AG04449 (cell line): ENCODE data around the gene IPP.

Experiments used
- CTCF ChIA-PET: fragments of 350-600 bp; formaldehyde crosslinking; extraction: SDS; loops from one replicate; lab custom pipeline; 2021; ENCODE audit warnings: antibody characterized with exemption; lab: Yijun Ruan, JAX
- POLR2A ChIA-PET: fragments of 400-600, 350-600 bp; formaldehyde crosslinking; extraction: SDS; loops from one replicate; lab custom pipeline; 2020; ENCODE audit warnings: antibody characterized with exemption, inconsistent platforms; lab: Yijun Ruan, JAX
- DNase-seq: peaks from one replicate; pipeline ENCODE4 v3.0.0-alpha.2; 2010; ENCODE audit warnings: low read depth, low spot score
- H3K4me3 ChIP-seq: 2 replicates; pipeline ENCODE4 v1.5.1; 2011; ENCODE audit warnings: low read depth, mild to moderate bottlenecking, control low read depth, low read length
- TF ChIP-seq, protein P1 (sequence below): IDR thresholded peaks from one replicate; pipeline ENCODE4 v1.5.1; 2011; ENCODE audit warnings: mild to moderate bottlenecking, moderate library complexity, low read length, control low read depth, inconsistent platforms; ENCODE audit not compliant: insufficient read depth; ENCODE audit errors: missing control alignments

Gene IPP

DNA sequence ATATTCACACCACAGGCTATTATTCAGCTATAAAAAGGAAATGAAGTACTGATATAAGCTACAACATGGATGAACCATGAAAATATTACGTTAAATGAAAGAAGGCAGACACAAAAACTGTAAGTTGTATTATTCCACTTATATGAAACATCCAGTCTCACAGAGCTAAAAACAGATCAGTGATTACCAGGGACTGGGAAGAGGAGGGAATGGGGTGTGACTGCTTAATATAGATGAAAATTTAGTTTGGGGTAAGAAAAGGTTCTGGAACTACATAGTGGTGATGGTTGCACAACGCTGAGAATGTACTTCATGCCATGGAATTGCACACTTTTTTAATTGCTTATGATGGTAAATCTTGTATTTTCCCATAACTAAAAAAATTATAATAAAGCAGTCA lies 83.6 kb downstream of the IPP start:
- no peak for DNase-seq
- H3K4me3 ChIP-seq: no peak overlapping the region
- ChIA-PET CTCF (no interaction called here), POLR2A (no interaction called here)
- TF ChIP-seq, protein P1, sequence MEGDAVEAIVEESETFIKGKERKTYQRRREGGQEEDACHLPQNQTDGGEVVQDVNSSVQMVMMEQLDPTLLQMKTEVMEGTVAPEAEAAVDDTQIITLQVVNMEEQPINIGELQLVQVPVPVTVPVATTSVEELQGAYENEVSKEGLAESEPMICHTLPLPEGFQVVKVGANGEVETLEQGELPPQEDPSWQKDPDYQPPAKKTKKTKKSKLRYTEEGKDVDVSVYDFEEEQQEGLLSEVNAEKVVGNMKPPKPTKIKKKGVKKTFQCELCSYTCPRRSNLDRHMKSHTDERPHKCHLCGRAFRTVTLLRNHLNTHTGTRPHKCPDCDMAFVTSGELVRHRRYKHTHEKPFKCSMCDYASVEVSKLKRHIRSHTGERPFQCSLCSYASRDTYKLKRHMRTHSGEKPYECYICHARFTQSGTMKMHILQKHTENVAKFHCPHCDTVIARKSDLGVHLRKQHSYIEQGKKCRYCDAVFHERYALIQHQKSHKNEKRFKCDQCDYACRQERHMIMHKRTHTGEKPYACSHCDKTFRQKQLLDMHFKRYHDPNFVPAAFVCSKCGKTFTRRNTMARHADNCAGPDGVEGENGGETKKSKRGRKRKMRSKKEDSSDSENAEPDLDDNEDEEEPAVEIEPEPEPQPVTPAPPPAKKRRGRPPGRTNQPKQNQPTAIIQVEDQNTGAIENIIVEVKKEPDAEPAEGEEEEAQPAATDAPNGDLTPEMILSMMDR: no peak

DNA sequence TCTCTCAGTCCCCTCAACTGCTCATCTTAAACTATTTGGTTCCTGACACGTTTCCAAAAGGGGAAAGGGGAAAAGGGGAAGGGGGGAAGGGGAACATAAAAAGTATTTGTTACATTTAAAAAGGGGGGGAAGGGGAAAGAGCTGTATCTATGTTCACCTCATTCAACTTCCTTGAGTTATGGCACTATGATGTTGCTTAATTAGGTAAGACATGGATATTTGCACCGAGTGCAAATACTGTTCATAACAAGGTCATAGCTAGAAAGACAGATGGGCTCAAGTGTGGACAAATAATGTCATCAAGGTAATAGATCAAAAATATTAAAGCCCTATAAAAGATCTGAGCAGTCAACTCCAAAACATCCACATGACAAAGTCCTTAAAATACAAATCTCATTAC lies 90.1 kb downstream of the IPP start:
- TF ChIP-seq, protein P1: no peak
- CTCF ChIA-PET: no interaction called here
- POLR2A ChIA-PET: no interaction called here
- no peak for DNase-seq
- H3K4me3 ChIP-seq: no peak overlapping the region

DNA sequence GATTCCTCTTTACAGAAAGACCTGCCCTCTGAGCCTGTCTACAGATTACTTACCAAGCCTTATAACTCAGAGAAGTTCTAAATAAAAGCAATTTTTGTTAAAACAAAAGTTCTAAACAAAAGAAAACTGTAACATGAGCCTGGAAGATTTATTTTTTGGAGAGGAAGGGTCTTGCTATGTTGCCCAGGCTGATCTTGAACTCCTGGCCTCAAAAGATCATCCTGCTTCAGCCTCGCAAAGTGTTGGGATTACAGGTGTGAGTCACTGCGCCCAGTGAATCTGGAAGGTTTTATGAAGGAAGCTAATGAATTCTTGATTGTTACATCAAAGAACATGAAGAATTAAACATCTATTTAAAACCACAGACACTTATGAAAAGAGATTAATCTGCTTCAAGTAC lies 91.2 kb downstream of the IPP start:
- ChIA-PET POLR2A (no interaction called here), CTCF (interaction anchor here (0.6 kb wide), 1 partner anchor 784 kb away, joined by 4 read pairs; no protein-coding TSS in a partner anchor)
- TF ChIP-seq, protein P1: no peak
- no peak overlapping the region for H3K4me3 ChIP-seq
- no peak for DNase-seq

GRCh38 chr1:45658171-45658570 lies 92.3 kb downstream of the IPP start:
- TF ChIP-seq, protein P1: no peak
- CTCF ChIA-PET: no interaction called here
- no peak overlapping the region for H3K4me3 ChIP-seq
- DNase-seq: no peak
- POLR2A ChIA-PET: no interaction called here

GRCh38 chr1:45656573-45657226 lies 93.8 kb downstream of the IPP start:
- no peak overlapping the region for H3K4me3 ChIP-seq
- ChIA-PET POLR2A (no interaction called here), CTCF (interaction anchor here (0.8 to 1.9 kb wide), 2 partner anchors 10 to 180 kb away, joined by 3 to 8 read pairs; no protein-coding TSS in a partner anchor)

More at GRCh38 chr1:45656573-45657226, 93.8 kb downstream of the IPP start:
- TF ChIP-seq, protein P1: no peak
- DNase-seq: no peak
